ENCODE data around the gene APCDD1L.
"Not testable (repeated sequence)": the region's sequence is repeated elsewhere in the genome, so short reads cannot be mapped to it uniquely, and the experiment has no call there.

Gene APCDD1L

GRCh38 chr20:58513580-58514285, 1.5 kb downstream of the APCDD1L start:
- no peak for DNase-seq

- no peak for DNase-seq
Observed at GRCh38 chr20:58512808-58513552, 2.2 kb downstream of the APCDD1L start.

GRCh38 chr20:58511861-58512260, 3.3 kb downstream of the APCDD1L start:
- DNase-seq: no peak

DNA sequence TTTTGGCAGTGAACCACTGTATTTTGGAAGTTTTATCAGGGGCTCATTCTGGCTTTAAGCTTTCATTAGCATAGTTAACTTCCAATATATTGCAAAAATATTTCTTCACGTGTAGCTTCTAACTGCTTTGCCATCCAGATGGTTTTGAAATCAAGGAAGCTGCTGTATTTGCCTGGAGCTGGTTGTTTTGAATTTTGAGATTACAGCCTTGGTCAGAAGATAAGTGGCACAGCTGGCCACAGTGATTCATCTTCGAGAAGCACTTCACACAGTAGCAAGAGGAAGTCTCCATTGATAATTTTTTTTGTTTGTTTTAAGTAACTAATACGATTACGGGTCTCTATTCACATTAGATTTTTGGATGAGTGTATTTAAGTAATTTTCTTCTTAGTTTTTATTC, 3.8 kb downstream of the APCDD1L start:
- DNase-seq: no peak

DNA sequence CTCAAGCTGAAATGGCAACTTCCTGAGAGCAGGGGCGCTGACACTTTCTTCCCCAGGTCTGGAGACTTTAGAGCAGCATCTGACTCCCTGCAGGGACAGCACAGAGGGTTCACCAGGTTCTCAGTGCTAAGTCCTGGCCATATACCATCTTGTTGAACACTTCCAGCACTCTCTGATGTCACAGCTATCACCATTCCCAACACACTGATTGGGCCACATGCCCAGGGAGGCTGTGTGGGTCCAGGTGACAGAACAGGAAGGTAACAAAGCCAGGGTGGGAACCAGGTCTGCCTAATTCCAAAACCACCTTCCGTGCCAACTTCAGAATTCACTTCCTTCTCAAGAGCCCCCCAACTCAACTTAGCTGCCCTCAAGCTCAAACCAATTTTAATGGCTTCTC, 4.3 kb downstream of the APCDD1L start:
- DNase-seq: no peak

- no peak for DNase-seq
Observed at GRCh38 chr20:58508762-58509395, 6.3 kb downstream of the APCDD1L start.

GRCh38 chr20:58506999-58507398, 8.2 kb downstream of the APCDD1L start:
- DNase-seq: not testable (repeated sequence)

GRCh38 chr20:58504566-58504965, 10.6 kb downstream of the APCDD1L start:
- DNase-seq: no peak

DNA sequence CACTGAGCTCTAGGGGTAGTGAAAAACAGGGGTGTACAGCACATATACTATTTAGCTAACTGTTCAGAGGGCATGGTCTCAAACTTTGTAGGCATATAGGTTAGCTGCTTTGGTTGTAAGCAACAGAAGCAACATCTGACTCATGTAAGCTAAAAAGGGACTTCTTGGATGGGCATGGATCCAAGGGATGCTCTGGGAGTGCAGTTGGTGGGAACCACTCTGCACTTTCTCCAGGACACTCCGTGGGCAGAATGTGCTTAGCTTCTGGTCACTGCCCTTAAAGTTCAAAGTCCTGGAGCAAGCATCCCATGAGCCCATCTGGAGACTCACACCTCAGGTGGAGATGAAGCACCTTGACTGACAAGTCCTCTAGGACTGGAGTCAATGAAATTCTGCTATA, 11.5 kb downstream of the APCDD1L start:
- DNase-seq: no peak

GRCh38 chr20:58500256-58500655, 14.9 kb downstream of the APCDD1L start:
- DNase-seq: no peak

- no peak for DNase-seq
Observed at GRCh38 chr20:58498470-58499068, 16.6 kb downstream of the APCDD1L start.

- DNase-seq: no peak
Observed at GRCh38 chr20:58497724-58498469, 17.3 kb downstream of the APCDD1L start.

GRCh38 chr20:58497076-58497641, 18.0 kb downstream of the APCDD1L start:
- no peak for DNase-seq

DNA sequence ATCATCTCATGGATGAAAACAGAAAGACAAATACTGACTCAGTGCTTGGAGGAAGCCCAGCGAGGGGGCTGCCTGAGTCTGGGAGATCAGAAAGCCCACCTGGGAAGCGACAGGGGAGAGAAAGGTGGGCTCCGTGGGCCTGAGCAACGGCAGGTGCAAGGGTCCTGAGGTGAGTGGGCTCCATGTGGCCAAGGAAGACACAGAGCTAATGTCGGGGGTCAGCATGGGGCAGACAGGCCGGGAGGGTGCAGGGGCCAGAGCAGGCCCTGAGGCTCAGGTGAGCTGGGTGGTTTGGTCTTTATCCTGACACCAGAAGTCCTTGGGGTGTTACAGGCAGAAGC, 18.8 kb downstream of the APCDD1L start:
- no peak for DNase-seq

GRCh38 chr20:58495623-58496428, 19.4 kb downstream of the APCDD1L start:
- DNase-seq: no peak

GRCh38 chr20:58494923-58495622, 20.1 kb downstream of the APCDD1L start:
- DNase-seq: no peak

DNA sequence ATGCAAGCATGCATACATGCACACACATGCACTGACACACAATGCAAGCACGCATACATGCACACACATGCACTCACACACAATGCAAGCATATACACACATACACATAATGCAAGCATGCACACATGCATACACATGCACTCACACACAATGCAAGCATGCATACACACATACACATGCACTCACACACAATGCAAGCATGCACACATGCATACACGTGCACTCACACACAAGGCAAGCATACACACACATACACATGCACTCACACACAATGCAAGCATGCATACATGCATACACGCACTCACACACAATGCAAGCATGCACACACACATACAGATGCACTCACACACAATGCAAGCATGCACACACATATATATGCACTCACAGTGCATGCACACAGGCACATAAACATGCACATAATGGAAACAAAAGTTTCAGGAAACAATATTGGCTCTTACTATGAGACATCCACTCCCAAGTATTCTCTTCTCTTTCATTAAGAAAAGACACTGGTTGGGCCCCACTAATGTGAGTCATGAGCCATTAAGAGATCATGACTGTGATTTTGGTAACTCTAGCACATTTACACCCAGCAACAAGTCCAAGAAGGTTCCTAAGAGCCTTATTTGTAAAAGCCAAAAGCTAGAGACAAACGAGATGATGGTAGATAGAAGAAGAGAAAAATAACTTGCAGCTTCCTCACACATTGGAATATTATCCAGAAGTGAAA, 22.2 kb downstream of the APCDD1L start:
- DNase-seq: no peak

DNA sequence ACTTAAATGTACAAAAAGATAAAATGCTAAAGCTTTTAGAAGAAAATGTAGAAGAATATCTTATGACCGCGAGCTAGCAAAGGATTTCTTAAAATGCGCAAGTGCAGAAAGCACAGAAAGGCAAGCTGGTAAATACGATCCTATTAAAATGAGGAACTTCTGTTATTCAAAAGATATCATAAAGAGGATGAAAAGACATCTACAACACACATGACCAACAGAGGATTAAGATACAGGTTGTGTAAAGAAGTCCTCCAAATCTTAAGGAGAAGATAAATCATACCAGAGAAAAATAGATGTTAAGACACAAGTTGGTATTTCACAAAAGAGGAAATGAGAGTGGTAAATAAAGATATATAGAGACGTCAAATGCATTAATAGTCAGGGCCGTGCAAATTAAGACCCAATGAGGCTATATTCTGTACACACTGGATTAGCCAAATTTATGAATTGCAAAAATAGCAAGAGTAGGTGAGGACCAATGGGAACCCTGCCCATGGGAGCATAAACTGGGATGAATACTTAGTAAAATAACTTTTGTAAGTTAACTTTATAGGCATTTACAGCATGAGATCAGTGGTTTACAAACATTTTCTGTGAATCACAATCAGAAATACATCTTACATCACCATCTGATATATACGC, 23.0 kb downstream of the APCDD1L start:
- DNase-seq: no peak

DNA sequence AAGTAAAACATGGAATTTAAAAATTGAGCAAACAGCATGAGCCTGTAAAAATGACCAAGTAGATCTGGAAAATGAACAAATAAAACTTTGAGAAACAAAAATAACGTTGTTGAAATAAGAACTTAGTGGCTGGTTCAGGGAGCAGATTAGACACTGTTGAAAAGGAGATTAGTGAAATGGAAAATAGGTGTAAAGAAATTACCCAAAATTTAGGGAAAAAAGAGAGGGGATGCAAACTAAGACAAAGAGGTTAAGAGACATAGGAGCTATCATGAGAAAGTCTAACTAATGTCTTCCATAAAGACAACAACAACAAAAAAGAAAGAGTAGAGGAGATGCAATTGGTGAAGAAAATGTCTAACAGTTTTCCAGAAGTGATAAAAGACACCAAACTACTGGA, 29.0 kb downstream of the APCDD1L start:
- DNase-seq: no peak

GRCh38 chr20:58485393-58485792, 29.8 kb downstream of the APCDD1L start:
- DNase-seq: no peak

Measured in AML-193 (cell line).